Muscle layer of duodenum (tissue), 2 donors: ENCODE data around the gene PDE2A.

Source experiments
- H3K27ac ChIP-seq: one replicate; pipeline ENCODE4 v1.7.0; 2013; ENCODE audit warnings: mild to moderate bottlenecking, low read length
- H3K27me3 ChIP-seq: one replicate; pipeline ENCODE4 v1.7.0; 2013; ENCODE audit warnings: low read depth, mild to moderate bottlenecking, control low read depth, low read length
- H3K36me3 ChIP-seq, 2 donors: one replicate each; pipeline ENCODE4 v1.7.0; 2013; ENCODE audit warnings: low read length in 2 of 2, control low read depth in 1 of 2, mild to moderate bottlenecking in 1 of 2; ENCODE audit not compliant: insufficient read depth in 2 of 2, control insufficient read depth in 1 of 2
- H3K4me1 ChIP-seq, 2 donors: one replicate each; pipeline ENCODE4 v1.7.0; 2013; ENCODE audit warnings: low read length in 2 of 2, mild to moderate bottlenecking in 2 of 2, control low read depth in 1 of 2, moderate library complexity in 1 of 2; ENCODE audit not compliant: insufficient read depth in 2 of 2, control insufficient read depth in 1 of 2
- H3K4me3 ChIP-seq, 2 donors: one replicate each; pipeline ENCODE4 v1.7.0; 2013; ENCODE audit warnings: low read length in 2 of 2, low read depth in 1 of 2, mild to moderate bottlenecking in 1 of 2
- H3K9me3 ChIP-seq, 2 donors: one replicate each; pipeline ENCODE4 v1.7.0; 2013; ENCODE audit warnings: low read length in 2 of 2, control low read depth in 1 of 2, mild to moderate bottlenecking in 1 of 2; ENCODE audit not compliant: control insufficient read depth in 1 of 2
- donor health status: healthy.

PDE2A gene

DNA sequence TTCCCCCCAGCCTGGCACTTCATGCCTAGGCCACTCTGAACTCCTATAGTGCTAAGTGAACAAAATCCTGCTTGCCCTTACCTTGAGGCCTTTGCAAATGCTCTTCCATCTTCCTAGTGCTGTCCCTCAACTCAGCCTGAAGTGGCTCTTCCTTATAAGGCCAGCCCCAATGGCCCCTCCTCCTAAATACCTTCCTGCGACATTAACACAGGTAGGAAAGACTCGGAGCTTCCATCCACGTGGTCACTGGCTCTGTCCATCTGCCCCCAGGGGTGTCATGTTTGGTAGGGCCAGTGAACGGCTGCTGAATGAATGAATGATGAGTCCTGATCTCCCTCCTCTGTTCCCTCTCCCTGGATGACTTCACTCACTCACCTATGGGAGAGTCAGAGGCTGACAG is 4.2 kb downstream of the PDE2A start:
- Histone ChIP-seq H3K36me3 (no peaks in the 10 kb centered on the region), H3K27ac (no peak overlapping the region), H3K9me3 (peaks cover 6% of the 10 kb centered on the region in 2 donors), H3K4me3 (no peak overlapping the region), H3K4me1 (no peaks in the 10 kb centered on the region), H3K27me3 (peaks cover 28% of the 10 kb centered on the region)

DNA sequence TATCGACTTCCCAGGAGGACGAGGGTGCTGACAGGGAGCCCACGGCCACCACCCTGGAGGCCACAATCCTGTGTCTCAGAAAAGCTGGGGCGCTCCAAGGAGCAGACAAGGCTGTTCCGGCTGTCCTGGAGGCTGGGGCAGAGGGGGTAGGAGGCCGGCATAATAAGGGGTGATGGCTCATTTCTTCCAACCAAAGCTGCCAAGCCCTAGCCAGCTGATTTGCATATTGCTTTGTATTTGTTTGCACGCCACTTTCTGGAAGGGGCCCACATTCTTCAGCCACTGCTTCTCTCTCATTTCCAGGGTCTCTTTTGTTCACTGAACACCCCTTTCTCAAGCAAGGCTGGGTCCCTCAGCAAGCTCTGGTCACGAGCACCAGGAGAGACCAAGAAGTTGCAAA is 4.7 kb downstream of the PDE2A start:
- Histone ChIP-seq H3K4me1 (no peaks in the 10 kb centered on the region), H3K27ac (no peak overlapping the region), H3K36me3 (no peaks in the 10 kb centered on the region), H3K4me3 (no peak overlapping the region), H3K9me3 (peaks cover 6% of the 10 kb centered on the region in 2 donors), H3K27me3 (peaks cover 23% of the 10 kb centered on the region)

DNA sequence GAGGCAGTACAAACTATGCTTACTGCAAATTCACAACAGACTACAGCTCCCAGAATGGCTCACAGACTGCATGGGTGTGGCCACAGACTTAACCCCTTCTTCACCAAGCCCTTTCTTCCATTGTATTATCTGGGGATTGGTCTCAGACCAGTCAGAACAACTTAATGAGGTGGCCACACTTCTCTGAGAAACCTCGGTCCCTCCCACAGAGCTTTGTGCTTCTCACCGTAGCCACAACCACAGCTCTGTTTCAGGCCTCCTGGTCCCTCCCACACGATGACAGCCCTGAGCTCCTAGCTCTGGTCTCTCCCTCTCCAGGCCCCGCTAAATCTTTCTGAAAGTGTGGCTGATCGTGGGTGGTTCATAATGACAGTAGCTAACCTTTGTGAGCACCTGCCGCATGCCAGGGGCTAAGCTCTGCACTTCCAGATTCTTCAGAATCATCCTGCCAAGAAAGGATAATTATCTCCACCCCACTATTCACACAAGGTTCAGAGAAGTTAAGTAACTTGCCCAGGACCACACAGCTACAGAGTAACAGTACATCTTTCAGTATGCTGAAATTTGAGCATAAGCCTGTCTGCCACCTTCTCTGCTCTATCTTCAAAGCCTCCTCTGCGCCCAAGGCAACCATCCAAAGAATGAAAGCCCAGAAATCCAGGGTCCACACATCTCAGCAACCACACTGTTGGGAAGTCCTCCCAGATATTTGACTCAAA is 5.4 kb downstream of the PDE2A start:
- peaks cover 17% of the 10 kb centered on the region for H3K27me3 ChIP-seq
- peaks cover 6% of the 10 kb centered on the region in 2 donors for H3K9me3 ChIP-seq
- no peaks in the 10 kb centered on the region for H3K4me1 ChIP-seq
- no peak overlapping the region for H3K4me3 ChIP-seq
- H3K36me3 ChIP-seq, result no peaks in the 10 kb centered on the region
- no peak overlapping the region for H3K27ac ChIP-seq

DNA sequence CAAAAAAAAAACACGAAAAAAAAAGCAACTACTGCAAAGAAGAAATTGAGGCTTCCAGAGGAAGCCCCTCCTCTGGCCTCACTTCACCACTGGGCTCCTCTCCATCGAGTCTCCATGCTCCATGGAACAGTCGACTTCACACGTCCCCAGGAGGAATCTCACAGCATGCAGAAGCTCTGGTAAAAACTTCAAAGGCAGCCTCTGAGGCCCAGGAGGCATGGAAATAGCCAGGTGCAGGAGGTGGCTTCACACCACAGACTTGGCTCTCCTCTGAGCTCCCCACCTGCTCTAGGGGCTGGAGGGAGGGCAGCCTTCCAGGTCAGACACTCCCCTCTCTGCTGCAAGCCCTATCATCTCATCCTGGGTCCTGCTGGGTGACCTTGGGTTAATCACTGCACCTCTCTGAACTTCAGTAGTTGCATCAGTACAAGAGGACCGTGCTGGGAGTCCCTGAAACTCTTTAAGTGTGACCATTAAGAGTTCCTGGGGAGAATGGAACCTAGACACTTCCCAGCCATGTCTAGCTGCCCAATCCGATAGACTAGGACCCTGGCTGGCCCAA is 8.2 kb downstream of the PDE2A start:
- Histone ChIP-seq H3K9me3 (peaks cover 6% of the 10 kb centered on the region in 2 donors), H3K4me3 (no peak overlapping the region), H3K27me3 (no peaks in the 10 kb centered on the region), H3K4me1 (no peaks in the 10 kb centered on the region), H3K36me3 (no peaks in the 10 kb centered on the region), H3K27ac (no peak overlapping the region)

DNA sequence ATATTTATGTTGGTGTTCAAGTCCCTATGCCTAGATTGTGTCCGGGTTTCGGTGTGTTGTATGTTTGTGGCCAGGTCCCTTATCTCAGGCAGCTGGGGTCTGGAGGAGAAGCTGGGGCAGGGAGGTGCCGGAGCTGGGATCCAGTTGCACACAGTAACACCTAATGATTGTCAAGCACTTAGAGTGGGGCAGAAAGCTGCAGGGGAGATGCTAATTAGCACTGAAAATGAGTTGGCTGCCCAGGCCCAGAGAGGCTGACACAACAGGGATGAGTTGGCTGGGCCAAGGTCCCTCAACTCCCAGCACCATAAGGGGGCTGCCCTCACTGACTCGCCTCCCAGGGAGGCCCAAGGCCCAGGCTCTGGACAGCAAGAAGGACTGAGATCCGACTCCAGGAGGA is 12.2 kb downstream of the PDE2A start:
- no peak overlapping the region for H3K27ac ChIP-seq
- H3K36me3 ChIP-seq, result no peaks in the 10 kb centered on the region
- H3K27me3 ChIP-seq, result no peaks in the 10 kb centered on the region
- no peaks in the 10 kb centered on the region for H3K9me3 ChIP-seq
- no peak overlapping the region for H3K4me3 ChIP-seq
- H3K4me1 ChIP-seq, result no peaks in the 10 kb centered on the region

DNA sequence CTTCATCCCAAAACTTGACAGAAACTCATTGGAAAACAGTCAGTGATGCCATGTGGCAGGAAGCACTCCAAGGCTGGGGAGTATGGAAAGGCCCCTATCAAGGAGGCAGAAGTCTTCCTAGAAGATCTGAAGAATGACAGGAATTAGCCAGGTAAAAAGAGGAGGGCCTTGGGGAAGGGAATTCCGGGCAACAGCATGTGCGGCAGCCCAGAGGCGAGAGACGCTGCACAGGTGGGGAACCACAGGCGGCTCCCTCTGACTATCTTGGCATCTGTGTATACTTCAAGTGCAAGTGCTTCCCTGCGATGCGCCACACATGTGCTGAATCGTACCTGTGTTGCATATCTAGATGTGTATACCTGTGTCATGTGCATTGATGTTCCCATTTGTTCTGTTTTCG is 12.7 kb downstream of the PDE2A start:
- Histone ChIP-seq H3K27ac (no peak overlapping the region), H3K36me3 (no peaks in the 10 kb centered on the region), H3K9me3 (no peaks in the 10 kb centered on the region), H3K27me3 (no peaks in the 10 kb centered on the region), H3K4me3 (no peak overlapping the region), H3K4me1 (no peaks in the 10 kb centered on the region)

DNA sequence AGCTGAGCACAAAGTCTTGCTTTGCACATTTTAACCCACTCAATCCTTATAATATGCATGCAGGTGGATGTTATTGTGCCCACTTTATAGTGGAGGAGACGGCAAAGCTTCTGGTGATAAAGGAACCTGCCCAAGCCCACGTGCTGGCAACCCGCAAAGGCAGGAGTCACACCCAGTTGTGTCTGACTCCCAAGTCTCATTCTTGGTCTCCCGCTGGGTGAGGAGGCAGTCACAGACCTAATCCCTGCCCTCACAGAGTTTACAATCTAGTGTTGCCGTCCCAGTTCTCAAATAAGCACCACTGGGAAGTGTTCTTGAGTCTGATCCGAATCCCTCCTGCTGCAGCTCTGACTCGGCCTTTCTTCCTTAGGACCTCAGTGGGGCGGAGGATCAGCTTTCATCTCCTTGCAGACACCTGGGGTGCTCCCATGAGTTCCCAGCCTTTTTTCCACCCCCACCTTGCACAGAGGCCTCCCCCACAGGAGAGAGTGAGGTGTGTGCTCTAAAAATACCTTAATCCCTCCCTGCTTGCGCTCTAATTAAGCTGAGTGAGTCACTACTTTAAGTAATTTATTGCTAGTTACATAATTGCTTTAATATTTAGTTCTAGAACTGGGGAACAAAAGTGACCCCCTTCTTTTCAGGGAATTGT is 15.1 kb downstream of the PDE2A start:
- no peaks in the 10 kb centered on the region for H3K27me3 ChIP-seq
- H3K36me3 ChIP-seq, result no peaks in the 10 kb centered on the region
- no peaks in the 10 kb centered on the region for H3K4me1 ChIP-seq
- no peak overlapping the region for H3K4me3 ChIP-seq
- H3K9me3 ChIP-seq, result no peaks in the 10 kb centered on the region
- H3K27ac ChIP-seq, result no peak overlapping the region

DNA sequence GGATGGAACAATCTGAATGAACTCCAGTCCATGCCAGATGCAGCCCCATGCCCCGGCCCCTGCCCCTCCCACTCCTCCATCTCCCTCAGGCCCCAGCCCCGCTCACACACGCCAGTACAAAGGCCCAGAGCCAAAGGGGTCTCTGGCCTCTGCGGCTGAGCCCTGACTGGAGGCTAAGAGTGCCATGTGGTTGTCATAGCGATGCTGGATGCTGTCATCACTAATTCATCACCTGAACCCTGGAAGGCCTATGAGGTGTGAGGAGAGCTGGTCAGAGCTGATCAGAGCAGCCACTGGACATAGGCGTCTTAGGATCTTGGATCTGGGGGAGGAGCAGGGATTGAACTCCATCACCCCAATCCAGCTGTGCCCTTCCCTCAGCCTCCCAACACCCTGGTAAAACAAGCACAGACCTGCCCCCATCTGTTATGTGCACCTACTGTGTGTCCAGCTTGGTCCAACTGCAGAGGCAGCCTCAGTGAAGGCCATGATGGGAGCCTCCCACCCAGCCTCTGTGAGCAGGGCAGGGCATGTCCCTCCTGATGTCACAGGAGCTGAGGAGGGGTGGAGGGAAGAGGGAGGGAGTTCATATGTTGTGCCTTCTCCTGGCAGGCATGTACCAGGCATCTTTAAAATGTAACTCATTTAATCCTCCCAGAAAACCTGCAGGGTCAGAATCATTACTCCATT is 16.7 kb downstream of the PDE2A start:
- Histone ChIP-seq H3K27ac (no peak overlapping the region), H3K9me3 (no peaks in the 10 kb centered on the region), H3K4me3 (no peak overlapping the region), H3K27me3 (no peaks in the 10 kb centered on the region), H3K4me1 (no peaks in the 10 kb centered on the region), H3K36me3 (no peaks in the 10 kb centered on the region)

DNA sequence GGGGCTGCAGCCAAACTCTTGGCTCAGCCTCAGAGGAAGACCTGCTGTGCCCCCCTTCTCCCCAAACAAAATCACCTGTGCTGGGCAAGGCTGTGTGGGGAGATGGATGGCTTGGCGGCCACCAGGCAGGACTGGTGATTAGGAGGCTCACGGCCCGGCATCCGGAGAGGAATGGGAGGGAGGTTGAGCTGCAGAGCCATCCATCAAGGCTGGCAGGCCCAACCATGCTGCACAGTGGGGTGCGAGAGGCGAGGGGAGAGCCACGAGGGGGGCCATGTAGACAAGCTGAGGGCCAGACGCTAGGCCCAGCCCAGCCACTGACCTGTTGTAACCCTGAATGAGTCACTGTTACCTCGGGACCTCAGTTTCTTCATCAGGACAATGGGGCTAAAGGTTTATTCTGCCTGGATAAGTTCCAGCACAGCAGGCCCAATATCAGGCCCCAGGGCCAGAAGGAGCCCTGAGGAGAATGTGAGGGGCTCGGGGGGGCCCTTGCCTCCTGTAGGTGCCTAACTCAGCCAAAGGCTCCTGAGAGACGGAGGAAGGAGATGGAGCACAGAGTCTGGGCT is 18.2 kb downstream of the PDE2A start:
- Histone ChIP-seq H3K27me3 (no peaks in the 10 kb centered on the region), H3K9me3 (no peaks in the 10 kb centered on the region), H3K27ac (no peak overlapping the region), H3K4me1 (no peaks in the 10 kb centered on the region), H3K36me3 (no peaks in the 10 kb centered on the region), H3K4me3 (no peak overlapping the region)

DNA sequence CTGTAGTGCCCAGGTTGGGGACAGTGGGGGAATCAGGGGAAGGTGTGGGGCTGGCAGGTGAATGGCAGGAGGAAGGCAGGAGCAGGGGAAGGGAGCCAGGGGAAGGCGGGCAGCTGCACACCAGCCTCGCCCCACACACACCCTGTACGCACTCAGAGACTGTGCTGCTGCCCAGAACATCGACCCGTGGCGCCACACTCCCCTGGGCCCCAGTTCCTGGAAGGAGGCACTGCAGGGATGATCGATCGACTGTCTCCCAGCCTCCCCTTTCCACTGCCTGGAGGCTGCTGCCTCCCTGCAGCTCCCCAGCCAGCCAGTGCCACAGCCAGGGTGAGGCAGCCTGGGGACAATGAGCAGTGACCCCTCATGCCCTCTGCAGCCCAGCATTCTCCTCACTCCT is 19.2 kb downstream of the PDE2A start:
- Histone ChIP-seq H3K9me3 (no peaks in the 10 kb centered on the region), H3K27ac (no peak overlapping the region), H3K27me3 (no peaks in the 10 kb centered on the region), H3K36me3 (no peaks in the 10 kb centered on the region), H3K4me3 (no peak overlapping the region), H3K4me1 (no peaks in the 10 kb centered on the region)

DNA sequence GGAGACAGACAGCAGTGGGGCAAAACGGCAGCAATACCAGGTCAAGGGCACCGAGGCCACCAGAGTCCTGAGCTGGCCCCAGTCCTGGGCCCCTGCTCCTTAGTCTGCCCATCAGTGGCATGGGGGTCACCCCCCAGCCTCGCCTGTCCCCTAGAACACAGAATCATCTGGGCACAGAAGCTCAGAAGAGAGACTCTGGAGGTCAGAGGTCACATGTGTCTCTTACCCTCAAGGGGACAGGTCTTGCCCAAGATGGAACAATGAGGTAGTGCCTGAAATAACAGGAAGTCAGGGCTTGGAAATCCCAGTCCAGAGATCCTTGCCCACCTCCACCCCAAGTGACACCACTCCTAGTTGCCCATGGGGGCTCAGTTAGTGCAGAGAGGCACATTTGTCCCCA is 20.6 kb downstream of the PDE2A start:
- Histone ChIP-seq H3K4me1 (no peaks in the 10 kb centered on the region), H3K27ac (no peak overlapping the region), H3K9me3 (no peaks in the 10 kb centered on the region), H3K36me3 (no peaks in the 10 kb centered on the region), H3K27me3 (no peaks in the 10 kb centered on the region), H3K4me3 (no peak overlapping the region)
